ENCODE results near the gene ZNF487.

Gene ZNF487

DNA sequence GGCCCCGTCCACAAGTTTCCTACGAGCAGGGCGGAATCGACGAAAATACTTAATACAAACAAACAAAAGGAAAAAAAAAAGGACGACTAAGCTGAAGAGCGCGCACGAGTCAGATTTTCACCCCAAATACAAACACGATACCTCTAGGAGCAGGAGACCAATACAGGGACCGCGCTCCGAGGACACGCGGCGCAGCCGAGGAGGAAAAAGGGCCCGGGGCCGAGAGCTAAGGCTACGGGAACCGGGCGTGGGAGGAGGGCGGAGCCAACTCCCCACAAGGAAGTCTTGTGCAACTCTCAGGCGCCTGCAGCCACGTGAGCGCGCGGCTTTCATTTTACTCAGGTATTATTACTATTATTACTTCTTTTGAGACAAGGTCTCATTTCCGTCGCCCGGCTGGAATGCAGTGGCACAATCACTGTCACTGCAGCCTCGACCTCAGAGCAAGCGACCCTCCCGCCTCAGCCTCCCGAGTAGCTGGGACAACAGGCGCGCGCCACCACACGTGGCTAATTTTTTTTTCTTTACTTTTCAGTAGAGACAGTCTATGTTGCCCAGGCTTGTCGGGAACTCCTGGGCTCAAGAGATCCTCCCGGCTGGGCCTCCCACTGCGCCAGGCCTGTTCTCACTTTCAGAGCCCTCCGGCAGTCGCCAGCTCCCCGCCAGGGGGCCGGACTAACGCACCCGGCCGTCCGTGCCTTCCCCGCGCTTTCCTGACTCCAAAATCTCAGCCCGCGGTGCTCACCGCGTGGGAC, 29.2 kb upstream of the ZNF487 start (continued):
- TF ChIP-seq, protein P1, sequence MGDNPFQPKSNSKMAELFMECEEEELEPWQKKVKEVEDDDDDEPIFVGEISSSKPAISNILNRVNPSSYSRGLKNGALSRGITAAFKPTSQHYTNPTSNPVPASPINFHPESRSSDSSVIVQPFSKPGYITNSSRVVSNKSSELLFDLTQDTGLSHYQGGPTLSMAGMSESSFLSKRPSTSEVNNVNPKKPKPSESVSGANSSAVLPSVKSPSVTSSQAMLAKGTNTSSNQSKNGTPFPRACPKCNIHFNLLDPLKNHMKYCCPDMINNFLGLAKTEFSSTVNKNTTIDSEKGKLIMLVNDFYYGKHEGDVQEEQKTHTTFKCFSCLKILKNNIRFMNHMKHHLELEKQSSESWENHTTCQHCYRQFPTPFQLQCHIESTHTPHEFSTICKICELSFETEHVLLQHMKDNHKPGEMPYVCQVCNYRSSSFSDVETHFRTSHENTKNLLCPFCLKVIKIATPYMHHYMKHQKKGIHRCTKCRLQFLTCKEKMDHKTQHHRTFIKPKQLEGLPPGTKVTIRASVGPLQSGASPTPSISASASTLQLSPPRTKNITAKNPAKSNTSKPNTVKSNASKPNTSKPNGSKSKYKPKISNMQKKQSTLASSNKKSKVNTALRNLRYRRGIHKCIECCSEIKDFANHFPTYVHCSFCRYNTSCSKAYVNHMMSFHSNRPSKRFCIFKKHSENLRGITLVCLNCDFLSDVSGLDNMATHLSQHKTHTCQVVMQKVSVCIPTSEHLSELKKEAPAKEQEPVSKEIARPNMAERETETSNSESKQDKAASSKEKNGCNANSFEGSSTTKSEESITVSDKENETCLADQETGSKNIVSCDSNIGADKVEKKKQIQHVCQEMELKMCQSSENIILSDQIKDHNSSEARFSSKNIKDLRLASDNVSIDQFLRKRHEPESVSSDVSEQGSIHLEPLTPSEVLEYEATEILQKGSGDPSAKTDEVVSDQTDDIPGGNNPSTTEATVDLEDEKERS (tag by site-specific recombination; IDR thresholded peaks at IDR 0.05) = peak; percentile 99
- TF ChIP-seq KLF9 (tag by site-specific recombination; IDR thresholded peaks at IDR 0.05; ENCODE audit: low read depth) (peak; percentile 45), ZNF596 (tag by site-specific recombination; IDR thresholded peaks at IDR 0.05) (no peak), ZNF169 (tag by site-specific recombination; IDR thresholded peaks at IDR 0.05) (no peak), SALL2 (tag by site-specific recombination; IDR thresholded peaks at IDR 0.05; ENCODE audit: borderline replicate concordance) (no peak), ZNF510 (tag by site-specific recombination; IDR thresholded peaks at IDR 0.05; ENCODE audit: insufficient replicate concordance) (no peak), ZNF354C (tag by site-specific recombination; IDR thresholded peaks at IDR 0.05; ENCODE audit: borderline replicate concordance, low read depth) (no peak), ZBTB26 (tag by site-specific recombination; optimal IDR thresholded peaks at IDR 0.05) (peak; percentile 88), YY2 (tag by site-specific recombination; IDR thresholded peaks at IDR 0.05) (no peak), ZSCAN23 (tag by site-specific recombination; IDR thresholded peaks at IDR 0.05) (no peak), ZBTB20 (tag by site-specific recombination; IDR thresholded peaks at IDR 0.05) (peak; percentile 87; the same call in 1 of the 2 replicates), ZNF785 (tag by site-specific recombination; IDR thresholded peaks at IDR 0.05) (no peak), GLI4 (tag by site-specific recombination; IDR thresholded peaks at IDR 0.05) (no peak), HOXC10 (CRISPR knock-in tag; IDR thresholded peaks at IDR 0.05) (no peak), ZNF324 (tag by site-specific recombination; IDR thresholded peaks at IDR 0.05) (peak; percentile 76), ZNF391 (tag by site-specific recombination; IDR thresholded peaks at IDR 0.05; ENCODE audit: borderline replicate concordance, low read depth) (no peak), ZNF404 (tag by site-specific recombination; IDR thresholded peaks at IDR 0.05) (no peak), ZFP69B (tag by site-specific recombination; IDR thresholded peaks at IDR 0.05) (peak; percentile 33; the same call in 1 of the 2 replicates), ZNF366 (tag by site-specific recombination; conservative IDR thresholded peaks at IDR 0.05) (peak; percentile 76), ZNF777 (tag by site-specific recombination; IDR thresholded peaks at IDR 0.05; ENCODE audit: borderline replicate concordance) (no peak), SCRT2 (tag by site-specific recombination; IDR thresholded peaks at IDR 0.05) (peak; percentile 7; the same call in 1 of the 2 replicates), SP2 (tag by site-specific recombination; IDR thresholded peaks at IDR 0.05) (peak; percentile 40), ZNF792 (tag by site-specific recombination; IDR thresholded peaks at IDR 0.05) (no peak), ZNF654 (tag by site-specific recombination; IDR thresholded peaks at IDR 0.05; ENCODE audit: low read depth) (no peak), ZNF132 (tag by site-specific recombination; IDR thresholded peaks at IDR 0.05; ENCODE audit: borderline replicate concordance) (no peak), ZNF19 (tag by site-specific recombination; IDR thresholded peaks at IDR 0.05; ENCODE audit: low read depth) (no peak), ZNF548 (tag by site-specific recombination; IDR thresholded peaks at IDR 0.05) (no peak), ZNF37A (tag by site-specific recombination; IDR thresholded peaks at IDR 0.05) (no peak), ZNF560 (tag by site-specific recombination; IDR thresholded peaks at IDR 0.05; ENCODE audit: borderline replicate concordance) (no peak)
- TF ChIP-seq, protein P2, sequence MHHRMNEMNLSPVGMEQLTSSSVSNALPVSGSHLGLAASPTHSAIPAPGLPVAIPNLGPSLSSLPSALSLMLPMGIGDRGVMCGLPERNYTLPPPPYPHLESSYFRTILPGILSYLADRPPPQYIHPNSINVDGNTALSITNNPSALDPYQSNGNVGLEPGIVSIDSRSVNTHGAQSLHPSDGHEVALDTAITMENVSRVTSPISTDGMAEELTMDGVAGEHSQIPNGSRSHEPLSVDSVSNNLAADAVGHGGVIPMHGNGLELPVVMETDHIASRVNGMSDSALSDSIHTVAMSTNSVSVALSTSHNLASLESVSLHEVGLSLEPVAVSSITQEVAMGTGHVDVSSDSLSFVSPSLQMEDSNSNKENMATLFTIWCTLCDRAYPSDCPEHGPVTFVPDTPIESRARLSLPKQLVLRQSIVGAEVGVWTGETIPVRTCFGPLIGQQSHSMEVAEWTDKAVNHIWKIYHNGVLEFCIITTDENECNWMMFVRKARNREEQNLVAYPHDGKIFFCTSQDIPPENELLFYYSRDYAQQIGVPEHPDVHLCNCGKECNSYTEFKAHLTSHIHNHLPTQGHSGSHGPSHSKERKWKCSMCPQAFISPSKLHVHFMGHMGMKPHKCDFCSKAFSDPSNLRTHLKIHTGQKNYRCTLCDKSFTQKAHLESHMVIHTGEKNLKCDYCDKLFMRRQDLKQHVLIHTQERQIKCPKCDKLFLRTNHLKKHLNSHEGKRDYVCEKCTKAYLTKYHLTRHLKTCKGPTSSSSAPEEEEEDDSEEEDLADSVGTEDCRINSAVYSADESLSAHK (tag by site-specific recombination; IDR thresholded peaks at IDR 0.05) = 0 out of 2 replicates have a peak, but pooled peaks have one; percentile 8
- TF ChIP-seq, protein P3, sequence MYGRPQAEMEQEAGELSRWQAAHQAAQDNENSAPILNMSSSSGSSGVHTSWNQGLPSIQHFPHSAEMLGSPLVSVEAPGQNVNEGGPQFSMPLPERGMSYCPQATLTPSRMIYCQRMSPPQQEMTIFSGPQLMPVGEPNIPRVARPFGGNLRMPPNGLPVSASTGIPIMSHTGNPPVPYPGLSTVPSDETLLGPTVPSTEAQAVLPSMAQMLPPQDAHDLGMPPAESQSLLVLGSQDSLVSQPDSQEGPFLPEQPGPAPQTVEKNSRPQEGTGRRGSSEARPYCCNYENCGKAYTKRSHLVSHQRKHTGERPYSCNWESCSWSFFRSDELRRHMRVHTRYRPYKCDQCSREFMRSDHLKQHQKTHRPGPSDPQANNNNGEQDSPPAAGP (tag by site-specific recombination; IDR thresholded peaks at IDR 0.05) = peak; percentile 17; the same call in 1 of the 2 replicates

Data from HEK293 (cell line).